Measurements from ENCODE around the gene KLK12.
A peak's percentile ranks its signal among the peaks of the same experiment; 100 is the strongest.

KLK12 gene

DNA sequence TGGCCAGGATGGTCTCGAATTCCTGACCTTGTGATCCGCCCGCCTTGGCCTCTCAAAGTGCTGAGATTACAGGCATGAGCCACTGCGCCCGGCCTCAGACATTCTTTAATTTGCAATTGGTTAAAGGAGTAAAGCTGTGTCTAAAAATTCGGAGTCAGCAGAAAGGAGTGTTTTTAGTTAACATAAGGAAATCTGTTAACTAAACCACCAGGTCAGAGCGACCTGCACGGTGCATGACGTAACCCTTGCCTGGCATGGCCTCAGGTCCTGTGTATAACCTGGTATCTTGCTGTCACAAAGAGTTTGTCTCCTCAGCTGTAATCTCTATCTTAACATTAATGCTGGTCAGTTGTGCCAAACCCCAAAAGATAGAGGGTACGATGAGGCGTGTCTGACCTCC, 9.5 kb upstream of the KLK12 start:
- DNase-seq: no peak

DNA sequence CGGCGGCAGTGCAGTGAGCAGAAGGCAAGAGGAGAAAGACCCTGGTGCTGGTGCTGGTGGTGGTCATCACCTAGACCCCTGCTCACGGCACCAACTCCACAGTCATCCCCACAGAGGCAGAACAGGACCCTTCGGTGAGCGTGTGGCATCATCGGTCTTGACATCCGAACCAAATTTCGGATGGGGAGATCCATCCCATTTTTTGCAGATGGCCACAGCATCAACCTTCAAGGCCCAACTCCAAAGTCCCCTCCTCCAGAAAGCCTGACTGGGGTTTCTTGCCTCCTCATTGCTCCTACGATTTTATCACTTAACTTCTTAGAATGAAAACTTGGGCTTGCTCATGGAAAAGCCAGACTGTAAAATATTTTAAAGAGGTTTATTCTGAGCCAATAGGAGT, 8.7 kb upstream of the KLK12 start:
- no peak for DNase-seq

DNA sequence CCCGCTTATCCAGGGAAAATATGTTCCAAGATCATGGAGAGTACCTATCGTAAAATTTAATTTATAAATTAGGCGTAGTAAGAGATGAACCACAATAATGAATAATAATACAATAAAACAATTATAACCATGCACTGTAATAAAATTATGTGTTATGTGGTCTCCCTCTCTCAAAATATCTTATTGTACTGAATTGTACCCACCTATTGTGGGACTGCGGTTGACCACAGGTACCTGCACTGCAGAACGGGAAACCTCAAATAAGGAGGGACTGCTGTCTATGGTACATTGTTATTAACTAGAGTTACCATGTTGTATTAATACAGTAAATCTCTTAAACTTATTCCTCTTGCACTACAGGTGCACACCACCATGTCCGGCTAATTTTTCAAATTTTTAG, 5.3 kb upstream of the KLK12 start:
- no peak for DNase-seq

DNA sequence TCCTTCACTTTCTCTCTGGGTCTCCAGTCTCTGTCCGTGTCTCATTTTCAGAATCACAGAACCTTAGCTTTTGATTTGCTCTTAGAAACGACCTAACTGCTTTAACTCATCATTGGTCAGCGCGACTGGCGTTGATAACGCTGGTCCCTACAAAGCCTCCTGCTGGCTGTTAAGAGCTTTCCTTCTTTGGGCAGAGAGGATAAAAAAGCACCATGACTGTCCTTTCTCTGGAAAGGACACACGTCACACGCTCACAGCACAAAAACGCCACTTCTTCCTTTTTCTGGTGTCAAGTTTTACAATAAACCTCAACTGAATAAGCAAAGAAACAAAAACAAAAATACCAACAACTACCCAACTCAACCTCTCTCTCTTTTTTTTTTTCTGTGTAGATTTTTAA, 1.7 kb upstream of the KLK12 start:
- DNase-seq: no peak

DNA sequence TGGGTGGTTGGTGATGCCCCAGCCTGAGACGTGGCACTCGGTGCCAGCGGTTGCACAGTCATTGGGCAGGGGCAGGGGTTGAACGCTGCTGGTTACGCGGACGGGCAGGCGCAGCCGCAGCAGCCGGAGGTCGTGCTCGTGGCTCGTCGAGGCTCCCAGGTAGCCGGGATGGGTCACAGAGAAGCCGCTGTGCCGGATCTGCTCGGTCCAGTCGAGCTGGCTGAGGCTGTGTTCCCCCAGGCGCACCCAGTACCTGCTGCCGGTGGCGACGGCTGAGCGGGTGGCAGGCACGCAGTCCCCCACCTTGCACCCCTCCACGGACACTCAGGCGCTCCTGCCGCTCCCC, 2.9 kb downstream of the KLK12 start:
- DNase-seq: no peak

DNA sequence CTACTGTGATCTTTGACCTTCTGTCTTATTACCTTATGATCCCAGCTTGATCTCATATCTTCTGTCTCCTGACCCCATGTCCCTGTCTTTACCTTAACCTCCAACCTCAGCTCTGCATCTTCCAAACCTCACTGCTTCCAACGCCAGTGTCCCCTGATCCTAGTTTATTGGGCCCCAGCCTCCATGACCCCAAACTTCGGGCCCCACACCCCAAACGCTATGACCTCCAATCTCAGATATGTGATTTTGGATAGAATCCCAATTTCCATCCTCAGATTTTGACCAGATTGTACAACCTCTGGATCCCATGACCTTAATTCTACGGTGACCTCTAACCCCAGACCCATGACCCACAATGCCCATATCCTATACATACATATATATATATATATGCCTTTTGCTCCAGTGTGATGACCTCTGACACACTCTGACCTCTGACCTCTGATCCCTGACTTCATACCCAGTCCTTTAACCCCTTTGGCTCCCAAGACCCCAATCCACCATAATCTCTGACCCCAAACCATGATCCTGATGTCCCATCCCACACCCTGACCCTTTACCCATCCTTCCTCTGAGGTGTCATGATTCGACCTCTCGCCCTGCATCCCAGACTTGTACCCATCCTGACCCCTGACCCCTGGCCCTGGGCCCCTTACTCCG, 3.5 kb downstream of the KLK12 start:
- no peak for DNase-seq

DNA sequence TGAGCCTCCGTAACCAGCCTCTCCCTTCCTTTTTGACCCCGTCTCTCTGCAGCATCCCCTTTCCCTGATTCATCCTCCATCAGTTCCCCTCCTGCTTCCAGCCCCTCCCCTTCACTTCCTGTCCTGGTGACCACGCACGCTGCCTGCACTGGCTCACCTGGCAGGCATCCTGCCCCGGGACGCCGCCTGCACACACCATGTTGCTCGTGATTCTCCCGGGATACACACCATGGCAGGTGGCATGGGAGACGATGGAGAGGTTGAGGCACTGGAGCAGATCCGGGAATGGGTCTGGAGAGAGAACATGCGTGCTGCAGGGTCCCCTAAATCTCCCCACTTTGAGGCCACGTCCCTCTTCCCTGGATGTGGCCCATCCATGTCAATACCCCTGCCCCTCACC, 4.2 kb downstream of the KLK12 start:
- DNase-seq: no peak

DNA sequence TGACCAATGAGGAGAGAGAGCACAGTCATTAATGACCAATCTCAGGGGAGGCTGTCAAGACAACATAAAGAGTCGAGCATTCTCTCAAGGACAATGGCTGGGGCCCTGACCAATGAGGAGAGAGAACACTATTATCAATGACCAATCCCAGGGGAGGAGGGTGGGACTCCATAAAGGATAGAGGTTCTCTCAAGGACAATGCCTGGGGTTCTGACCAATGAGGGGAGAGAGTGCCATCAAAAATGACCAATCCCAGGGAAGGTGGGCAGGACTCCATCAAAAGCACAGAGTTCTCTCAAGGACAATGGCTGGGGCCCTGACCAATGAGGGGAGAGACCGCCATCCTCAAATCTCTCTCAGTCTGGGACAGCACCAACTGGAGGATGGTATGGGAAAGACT, 5.1 kb downstream of the KLK12 start:
- DNase-seq: no peak

DNA sequence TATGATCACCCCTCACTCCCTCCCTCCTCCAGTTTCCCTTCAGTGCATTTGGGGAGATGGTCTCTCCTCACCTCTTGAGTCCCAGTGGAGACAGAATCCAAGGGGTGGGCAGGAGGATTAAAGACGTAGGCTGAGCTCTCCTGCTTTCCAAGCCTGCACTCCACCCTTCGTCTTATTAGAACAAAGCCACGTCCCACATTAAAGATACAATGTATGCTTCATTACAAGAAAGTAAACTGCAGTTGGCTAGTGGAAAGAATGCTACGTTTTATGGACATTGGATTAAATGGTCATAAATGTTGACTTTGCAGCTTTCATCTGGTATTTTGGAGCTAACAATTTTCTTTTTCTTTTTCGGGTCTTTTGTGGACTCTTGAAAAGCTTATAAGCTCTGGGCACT, 6.9 kb downstream of the KLK12 start:
- DNase-seq: no peak

DNA sequence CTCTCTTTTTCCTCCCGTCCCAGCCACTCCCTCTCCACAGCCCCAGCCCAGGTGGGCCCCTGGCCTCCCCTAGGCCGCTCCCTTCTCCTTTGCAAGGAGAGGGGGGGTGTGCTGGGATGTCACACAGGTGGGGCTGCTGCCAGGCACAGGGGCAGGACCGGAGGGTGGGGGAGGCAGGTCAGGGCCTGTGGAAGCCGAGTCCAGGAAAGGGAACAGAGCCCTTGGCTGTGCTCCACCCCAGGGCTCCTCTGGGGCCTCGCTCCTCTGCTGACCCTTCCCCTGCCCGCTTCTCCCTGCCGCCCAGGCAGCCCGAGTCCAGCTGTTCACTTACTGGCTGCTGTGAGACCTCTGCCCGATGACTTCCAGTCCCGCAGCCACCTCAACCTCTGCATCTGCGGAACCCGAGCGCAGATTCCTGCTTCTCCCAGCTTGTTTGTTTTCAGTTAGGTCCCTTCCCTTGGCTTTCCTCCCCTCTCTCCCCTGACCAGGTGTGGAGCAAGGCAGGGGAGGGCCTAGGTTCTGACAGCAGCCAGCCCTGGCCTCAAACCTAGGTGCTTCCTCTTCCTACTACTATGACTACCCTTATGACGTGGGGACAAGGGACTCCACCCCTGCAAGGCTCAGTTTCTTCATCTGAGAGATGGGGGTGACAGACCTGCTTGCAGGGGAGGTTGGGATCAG, 7.5 kb downstream of the KLK12 start:
- no peak for DNase-seq

DNA sequence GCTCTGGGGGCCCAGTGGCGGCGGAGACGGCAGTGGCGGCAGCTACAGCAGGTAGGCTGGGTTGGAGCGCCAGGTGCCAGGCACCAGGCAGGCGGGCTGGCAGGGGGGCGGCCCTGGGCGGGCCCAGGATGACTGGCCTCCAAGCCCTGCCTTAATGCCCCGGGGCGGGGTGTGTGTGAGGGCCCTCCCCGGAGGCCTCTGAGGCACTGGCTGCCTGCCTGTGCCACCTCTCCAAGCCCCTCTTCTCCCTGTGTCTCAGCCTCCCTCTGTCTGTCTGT, 8.3 kb downstream of the KLK12 start, which contains the start of gene KLK11:
Gene KLK11 (minus strand): TSS at position 63 of the 278 bp plus-strand sequence. CDS start 985 bp downstream, outside the sequence.
- DNase-seq: no peak

DNA sequence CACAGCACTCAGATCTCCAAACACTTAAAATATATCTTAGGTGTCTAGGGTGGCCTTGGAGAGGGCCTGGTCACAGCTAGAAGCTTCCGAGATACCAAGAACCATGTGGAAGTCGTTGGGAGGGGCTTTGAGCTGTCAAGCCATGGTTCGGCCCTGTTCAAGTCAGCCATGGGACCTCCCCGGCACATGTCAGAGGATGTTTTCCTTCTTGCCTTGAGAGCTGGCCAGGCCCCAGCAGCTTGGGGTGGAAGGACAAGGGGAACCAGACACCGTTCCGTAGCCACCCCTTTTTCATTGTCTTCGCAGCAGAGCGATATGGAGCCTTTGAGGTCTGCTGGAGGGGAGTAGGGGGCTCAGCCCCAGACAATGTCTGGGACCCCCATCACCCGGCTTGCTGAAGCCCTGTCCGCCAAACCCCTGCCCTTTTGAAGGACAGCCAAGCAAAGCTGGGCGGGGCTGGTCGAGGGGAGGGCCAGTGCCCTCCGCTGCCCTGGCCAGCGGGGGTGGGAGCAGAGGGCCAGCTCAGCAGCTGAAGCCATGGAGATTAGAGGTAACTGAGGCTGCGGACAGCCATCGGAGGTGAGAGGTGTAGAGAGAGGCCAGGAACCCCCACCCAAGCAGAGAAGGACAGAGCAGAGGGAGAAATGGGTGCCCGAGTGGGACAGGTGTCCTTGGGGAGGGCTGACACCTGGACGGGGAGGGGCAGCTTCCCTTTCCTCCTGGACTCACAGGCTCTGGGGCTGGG, 8.8 kb downstream of the KLK12 start:
- no peak for DNase-seq

DNA sequence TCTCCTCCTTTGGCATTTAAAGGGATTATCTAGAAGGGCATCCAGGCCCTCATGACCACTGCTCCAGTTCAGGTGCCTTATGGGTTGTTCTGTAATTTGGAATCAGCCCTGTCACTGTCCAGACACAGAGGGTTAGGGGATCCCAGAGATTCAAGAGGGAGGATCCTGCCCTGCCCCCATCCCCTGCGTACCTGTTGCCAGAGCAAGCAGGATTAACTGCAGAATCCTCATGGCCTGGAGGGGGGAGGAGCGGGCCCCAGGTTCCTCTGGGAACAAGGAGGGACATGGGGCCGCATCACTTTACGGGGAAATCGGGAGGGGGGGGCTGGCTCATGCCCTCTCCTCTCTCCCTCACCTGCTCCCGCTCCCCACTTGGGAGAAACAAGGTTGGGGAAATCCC, 9.4 kb downstream of the KLK12 start:
- DNase-seq: no peak

DNA sequence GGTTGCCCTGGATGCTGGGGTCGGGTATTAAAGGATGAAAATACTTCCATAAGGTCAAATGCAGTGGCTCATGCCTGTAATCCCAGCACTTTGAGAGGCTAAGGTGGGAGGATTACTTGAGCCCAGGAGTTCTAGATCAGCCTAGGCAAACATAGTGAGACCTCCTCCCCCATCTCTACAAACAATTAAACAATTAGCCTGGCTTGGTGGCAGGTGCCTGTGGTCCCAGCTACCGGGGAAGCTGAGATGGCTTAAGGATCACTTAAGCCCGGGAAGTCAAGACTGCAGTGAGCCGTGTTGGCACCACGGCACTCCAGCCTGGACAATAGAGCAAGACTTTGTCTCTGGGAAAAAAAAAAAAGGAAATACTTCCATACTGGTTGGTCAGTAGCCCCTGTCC, 9.9 kb downstream of the KLK12 start:
- no peak for DNase-seq

DNA sequence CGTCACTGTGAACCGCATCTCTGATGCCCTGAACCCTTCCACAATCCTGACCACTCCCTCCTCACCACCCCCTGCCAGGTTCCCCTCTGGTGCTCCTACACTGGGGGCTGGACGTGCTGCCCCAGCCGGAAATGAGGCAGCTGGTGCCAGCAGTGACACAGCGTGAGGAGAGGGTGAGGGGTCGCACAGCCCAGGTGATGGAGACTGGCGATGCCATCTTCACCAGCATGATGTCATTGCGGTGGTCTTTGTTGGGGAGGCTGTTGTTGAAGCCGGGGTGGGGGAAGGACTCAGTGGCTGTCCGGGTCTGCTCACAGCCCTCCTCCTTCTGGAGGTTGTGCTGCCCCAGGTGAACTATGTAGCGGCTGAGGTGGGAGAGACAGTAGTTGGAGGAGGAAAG, 10.9 kb downstream of the KLK12 start:
- no peak for DNase-seq

DNA sequence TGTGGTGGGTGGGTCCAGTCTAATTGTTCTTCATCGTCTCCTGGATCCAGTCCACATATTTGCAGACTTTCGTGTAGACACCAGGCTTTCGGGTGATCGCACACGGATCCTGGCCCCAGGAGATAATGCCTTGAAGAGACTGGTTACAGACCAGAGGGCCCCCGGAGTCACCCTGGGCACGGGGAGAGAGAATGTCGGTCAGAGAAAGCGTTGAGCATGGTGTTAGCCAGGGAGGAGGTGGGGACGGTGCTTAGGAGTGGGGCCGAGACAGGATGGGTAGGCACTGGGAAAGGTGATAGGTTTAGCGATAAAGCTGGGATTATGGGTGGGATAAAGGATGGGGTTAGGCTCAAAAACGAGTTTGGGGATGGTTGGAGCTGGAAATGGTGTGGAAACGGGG, 12.3 kb downstream of the KLK12 start:
- DNase-seq: no peak

DNA sequence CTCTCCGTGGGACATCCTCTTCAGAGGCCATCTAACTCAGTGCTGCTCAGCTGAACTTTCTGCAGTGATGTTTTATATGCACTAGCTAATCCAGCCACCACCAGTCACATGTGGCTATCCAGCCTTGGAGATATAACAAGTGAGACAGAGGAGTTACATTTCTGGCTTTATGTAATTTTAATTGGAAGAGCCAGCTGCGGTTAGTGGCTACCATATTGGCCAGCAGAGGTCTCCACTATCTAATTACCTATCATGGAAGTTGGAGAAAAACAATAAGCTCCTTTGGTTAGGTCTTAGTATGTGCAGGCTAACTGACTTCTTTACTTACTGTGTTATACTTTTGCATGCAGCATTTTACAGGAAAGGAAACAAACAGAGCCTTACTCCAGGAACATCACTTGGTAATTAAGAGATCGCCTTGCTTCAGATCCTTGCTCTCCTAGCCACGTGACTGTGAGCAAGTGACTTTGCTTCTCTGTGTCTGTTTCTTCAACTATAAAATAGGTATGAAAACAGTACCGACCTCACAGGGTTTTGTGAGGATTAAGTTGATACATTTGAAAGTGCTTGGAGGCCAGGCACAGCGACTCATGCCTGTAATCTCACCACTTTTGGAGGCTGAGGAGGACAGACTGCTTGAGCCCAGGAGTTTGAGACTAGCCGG, 13.7 kb downstream of the KLK12 start:
- DNase-seq: peak; percentile 42

DNA sequence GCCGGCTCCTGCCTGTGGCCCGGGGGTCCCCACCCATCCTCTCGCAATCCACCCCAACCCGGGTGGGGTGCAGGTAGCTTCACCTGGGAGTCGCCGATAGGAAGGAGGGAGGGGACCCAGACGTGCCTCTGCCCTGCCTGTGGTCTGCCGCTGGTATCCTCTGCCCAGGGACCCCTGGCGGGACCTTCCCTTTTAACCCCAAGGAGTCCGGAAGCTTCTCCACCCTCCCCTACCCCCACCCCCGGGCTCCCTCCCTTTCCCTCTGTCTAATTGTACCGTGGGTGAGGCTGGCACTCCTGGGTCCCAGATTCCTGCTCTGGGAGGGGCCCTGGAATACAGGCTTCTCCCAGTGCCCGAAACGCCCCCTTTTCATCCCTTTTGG, 15.3 kb downstream of the KLK12 start, which contains the start of gene KLK10:
Gene KLK10 (minus strand): TSS at position 166 of the 382 bp plus-strand sequence. CDS start 579 bp downstream, outside the sequence.
- no peak for DNase-seq

DNA sequence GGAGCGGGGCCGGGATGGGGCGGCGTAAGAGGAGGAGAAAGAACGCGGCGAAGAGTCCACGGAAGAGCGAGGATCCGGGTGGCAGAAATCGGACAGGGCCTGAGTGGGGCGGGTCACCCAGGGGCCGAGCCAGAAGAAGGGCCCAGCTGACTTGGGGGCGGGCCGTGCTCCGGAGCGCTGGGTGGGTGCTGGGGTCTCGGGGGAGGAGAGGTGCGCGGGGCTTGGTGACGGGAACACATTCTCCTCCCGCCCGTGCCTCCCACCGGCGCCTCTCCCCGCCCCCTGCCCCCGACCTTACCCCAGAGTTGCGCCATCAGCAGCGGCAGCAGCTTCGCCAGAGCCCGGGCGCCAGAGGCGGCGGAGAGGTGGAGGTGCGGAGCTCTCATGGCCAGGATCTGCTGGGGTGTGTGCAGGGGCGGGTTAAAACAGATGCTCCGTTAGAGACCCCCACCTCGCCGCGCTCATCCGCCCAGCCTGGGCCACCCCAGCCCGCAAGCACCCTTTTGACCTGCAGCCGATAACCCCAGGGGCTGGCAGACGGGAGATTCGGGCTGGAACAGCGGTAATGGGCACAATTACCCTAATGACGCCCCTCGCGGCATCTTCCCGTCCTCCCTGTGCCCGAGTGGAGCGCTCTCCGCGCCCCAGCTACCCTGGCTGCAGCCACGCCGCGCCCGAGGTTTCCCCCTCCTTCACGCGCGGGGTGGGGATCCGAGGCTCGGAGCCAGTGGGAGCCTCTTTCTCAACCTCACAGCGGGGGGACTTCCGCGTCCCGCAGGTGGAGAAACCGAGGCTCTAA, 15.9 kb downstream of the KLK12 start:
- DNase-seq: no peak

DNA sequence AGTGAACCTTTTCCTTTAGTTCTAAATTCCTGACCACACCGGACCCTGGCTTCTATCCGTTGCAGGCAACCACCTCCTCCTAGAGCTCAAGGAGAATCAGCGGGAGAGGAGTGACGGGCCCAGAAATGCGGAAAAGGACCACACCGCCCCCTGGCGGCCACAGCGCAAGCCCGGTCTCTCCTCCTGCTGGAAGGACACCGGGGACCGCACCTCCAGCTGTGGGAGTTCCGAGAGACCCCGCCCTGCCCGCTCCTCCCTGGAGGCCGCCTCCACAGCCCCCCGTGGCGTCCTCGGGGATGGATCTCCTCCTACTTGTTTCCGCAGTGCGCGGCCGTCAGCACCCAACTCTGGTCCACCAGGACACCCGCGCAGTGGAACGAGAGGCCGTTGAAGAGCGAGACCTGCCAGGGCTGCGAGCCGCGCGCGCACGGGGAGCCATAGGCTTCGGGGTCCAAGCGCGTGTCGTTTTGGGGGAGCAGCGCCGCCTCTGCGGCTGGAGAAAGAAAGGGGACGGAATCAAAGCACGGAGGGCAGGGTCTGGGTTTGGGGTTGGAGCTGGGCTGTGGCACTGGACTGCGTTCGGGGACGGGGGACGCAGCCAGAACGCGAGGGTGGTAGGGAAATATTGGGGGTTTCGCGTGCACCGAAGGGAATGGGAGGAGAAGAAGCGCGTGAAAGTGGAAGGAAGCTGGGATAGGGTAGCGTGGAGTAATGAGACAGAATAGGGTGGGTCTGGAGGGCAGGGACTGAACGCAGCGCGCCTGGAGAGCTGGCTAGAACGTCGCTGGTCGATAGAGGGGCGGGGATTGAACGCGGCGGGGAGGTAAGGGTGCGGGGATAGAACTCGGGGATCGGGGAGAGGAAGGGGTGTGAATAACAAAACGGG, 17.8 kb downstream of the KLK12 start:
- DNase-seq: peak; percentile 33

DNA sequence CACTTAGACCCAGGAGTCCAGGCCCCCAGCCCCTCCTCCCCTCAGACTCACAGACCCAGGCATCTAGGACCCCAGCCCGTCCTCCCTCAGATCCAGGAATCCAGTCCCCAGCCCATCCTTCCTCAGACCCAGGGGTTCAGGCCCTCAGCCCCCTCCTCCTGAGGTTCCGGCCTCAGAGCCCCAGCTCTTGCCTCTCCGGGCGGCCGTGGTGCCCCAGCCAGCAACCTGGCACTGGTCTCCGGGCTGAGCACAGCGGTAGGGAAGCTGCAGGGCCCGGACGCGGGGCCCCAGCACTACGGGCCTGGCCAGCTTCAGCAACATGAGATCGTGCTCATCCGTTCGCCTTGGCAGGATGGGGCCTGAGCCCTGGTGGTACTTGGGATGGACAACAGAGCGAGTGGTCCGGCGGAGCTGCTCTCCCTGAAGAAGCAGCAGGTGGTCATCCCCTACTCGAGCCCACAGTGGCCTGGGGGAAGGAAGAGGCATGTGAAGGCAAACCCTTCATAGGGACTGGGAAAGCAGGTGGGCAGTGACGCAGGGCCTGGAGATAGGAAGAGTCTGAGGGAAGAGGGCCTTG, 19.0 kb downstream of the KLK12 start:
- no peak for DNase-seq

DNA sequence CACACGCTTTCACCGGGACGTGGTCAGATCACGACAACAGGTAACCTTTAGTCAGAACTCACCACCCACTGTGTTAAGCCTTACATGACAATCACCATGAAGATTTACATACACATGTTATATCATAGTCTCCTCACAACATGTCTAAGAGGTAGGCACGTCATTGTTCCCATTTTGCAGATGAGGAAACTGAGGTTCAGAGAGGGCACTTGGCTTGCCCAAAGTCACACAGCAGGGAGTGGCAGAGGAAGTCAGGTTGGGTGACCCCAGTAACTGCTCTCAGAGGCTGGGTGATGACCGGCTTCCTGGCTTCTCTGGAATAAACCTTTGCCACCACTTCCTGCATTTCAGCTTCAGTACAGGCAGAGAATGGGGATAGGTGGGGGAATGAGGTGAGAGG, 20.6 kb downstream of the KLK12 start:
- DNase-seq: no peak

All from fibroblast of skin of right biceps (primary cell).